NCI-H69 (cell line): ENCODE measurements around the gene RHOBTB1.
A peak's percentile ranks its signal among the peaks of the same experiment; 100 is the strongest.
"Not testable (repeated sequence)": the region's sequence is repeated elsewhere in the genome, so short reads cannot be mapped to it uniquely, and the experiment has no call there.

Experiments
- DNase-seq: peaks from one replicate; lab custom pipeline; 2025; lab: John Stamatoyannopoulos, UW

The RHOBTB1 gene, protein sequence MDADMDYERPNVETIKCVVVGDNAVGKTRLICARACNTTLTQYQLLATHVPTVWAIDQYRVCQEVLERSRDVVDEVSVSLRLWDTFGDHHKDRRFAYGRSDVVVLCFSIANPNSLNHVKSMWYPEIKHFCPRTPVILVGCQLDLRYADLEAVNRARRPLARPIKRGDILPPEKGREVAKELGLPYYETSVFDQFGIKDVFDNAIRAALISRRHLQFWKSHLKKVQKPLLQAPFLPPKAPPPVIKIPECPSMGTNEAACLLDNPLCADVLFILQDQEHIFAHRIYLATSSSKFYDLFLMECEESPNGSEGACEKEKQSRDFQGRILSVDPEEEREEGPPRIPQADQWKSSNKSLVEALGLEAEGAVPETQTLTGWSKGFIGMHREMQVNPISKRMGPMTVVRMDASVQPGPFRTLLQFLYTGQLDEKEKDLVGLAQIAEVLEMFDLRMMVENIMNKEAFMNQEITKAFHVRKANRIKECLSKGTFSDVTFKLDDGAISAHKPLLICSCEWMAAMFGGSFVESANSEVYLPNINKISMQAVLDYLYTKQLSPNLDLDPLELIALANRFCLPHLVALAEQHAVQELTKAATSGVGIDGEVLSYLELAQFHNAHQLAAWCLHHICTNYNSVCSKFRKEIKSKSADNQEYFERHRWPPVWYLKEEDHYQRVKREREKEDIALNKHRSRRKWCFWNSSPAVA

DNA sequence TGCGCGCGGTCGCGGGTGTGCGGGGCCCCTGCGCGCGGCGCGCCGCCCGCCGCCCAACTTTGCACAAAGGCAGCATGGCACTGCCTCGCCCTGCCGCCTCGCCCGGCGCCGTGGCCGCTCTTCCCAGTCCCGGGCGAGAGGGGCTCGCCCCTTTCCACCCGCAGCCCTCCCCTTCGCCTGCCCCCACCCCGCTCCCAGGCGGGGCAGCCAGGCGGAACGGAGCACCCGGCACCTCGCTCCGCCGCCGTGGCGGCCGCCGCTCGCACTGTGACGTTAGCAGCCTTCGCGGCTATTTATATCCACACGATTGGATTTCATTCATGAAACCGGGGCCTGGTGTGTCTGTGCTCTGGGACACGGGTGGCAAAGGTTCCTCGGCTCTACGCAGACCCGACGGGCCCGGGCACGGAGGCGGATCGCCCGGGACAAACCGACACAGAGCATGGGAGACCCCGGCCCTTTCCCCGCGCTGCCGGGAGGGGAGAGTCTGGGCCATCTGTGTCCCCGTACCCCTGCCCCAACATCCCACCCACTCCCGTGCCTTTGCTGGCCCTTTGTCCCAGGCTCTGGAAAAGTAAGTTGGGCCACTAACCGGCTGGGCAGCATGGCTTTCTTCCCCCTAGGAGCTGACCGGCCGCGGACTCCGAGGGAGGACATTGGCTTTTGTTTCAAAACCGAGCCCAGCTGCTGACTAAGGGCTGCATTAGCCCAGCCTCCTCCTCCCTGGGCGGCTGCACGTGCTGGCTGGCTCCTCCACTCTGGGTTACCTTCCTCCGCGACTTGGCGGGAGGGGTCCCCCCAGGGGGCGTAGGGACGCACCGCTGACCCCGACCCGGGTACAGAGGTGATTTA, at the start of gene RHOBTB1:
RHOBTB1 (minus strand) TSS at position 128 of the 852 bp plus-strand sequence. CDS start 32,643 bp downstream, outside the sequence.
- peak; percentile 86 for DNase-seq

DNA sequence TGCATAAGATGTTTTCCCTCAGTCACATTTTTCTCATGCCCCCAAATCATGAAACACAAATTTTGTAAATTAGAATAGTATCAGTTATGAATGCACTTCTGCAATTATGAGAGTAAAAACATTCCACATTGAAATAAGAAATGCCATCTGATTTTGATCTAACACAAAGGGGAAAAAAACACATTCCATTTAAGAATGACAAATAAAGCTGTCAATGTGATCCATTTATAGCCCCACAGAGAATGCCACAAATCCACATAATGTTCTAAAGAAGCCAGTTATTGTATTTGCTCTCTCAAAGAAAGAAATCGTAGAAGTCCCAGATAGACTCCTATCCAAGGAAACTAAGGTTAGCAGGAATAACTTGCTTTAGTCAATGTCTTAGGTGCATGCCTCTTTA, 48.7 kb upstream of the RHOBTB1 start:
- DNase-seq = no peak

DNA sequence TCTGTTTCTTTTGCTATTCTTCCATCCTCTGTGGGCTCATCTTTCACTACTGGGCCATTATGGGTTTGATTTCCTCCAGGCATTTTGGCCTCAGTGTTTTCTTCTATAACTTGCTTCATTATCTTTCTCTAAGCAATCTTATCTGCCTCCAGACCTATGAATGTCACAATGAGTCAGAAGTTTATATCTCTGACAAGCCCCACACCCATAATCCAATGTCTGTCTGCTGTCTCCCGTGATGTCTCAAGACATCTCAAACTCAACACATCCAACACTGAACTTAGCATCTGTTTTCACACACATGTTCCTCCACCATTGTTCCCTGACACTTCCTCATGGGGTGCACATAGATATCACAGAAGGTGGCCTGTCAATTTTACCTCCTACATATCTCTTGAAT, 46.7 kb upstream of the RHOBTB1 start:
- no peak for DNase-seq

DNA sequence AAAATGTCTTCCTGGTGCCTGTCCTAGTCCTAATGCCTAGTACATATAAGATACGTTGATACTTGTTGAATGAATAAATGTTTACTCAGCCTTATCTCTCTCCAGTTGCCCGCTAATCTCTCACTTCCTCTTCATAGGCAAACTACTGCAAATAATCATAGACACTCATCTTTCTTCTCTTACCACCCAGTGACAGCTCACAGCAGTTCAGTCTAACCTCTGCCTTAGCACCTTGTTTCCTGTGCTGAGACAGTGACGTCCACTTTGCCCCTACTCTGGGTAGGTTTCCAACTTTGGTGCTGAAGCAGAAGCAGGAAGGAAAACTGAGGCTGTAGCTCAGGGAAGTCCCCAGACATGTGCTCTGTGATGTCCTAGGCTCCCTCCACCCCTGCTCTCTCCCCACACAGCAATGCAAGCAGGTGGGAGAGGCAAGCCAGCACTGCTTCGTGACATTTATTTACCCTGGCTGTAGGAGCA, 45.5 kb upstream of the RHOBTB1 start:
- peak; percentile 8 for DNase-seq

DNA sequence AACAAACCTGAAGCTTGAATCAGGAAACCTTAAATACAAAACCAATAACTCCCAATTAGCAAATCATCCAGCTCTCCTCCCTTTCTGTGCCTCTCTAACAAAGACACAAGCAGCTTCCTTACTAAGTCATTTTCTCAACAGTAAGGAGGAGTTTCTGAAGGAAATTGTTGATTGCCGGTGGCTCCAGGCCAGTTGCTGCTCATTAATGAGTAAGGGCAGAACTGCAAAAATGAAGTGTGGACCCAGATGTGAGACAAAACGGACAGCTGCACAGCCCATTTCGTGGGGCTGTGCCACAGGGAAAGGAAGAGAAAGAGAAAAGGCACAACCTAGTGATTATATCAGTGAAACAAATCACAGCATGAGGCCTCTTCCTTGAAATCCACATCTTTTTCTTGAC, 42.8 kb upstream of the RHOBTB1 start:
- DNase-seq = peak; percentile 63

DNA sequence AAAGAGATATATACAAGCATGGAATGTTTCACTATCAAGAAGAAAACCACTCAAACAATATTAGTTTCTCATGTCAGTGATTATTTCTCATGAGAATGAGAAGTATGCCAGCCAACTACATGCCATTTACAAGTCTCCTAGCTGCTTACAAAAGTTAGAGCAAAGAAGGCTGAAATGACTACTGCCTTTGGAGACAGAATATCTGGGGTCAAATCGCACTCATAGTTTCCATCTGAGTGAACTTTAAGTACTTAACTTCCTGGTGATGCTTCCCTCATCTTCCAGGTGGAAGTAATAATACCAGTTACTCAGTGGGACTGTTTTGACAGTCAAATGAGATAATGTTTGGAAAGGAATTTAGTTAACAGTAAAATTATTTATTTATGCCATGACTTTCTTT, 42.0 kb upstream of the RHOBTB1 start:
- no peak for DNase-seq

DNA sequence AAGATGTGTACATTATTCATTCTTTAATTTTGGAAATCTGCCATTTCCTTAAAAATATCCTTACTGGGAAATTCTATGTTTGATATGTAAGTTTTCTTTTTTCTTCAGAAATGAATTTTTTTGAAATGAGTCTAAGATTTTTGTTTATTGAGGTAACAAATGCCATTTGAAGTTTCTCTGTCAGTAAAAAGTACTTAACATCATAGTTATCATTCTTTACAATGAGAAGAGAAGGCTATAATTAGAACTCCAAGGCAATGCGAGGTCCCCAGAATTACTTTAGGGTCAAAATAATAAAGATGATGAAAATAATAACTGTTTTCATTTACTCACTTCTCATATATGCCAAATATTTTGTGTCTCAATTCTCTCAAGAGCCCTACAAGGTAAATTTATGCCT, 37.0 kb upstream of the RHOBTB1 start:
- DNase-seq = peak; percentile 4

DNA sequence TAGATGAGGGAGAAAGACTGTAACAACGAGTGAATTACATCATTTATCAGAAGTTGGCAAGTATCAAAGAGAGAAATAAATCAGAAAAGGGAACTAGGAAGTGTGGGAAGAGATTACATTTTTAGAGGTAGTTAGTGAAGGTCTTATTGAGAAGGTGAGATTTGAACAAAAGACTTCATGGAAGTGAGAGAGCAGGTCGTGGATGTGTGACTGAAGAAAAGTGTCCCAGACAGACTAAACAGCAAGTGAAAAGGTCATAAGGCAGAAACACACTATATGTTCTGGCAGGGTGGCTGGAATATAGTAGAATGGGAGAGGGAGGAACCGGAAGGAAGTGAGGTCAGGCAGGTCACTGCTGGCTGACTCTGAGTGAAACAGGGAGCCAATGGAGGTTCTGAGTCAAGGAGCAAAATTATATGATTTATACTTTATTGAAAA, 35.7 kb upstream of the RHOBTB1 start:
- DNase-seq = no peak

DNA sequence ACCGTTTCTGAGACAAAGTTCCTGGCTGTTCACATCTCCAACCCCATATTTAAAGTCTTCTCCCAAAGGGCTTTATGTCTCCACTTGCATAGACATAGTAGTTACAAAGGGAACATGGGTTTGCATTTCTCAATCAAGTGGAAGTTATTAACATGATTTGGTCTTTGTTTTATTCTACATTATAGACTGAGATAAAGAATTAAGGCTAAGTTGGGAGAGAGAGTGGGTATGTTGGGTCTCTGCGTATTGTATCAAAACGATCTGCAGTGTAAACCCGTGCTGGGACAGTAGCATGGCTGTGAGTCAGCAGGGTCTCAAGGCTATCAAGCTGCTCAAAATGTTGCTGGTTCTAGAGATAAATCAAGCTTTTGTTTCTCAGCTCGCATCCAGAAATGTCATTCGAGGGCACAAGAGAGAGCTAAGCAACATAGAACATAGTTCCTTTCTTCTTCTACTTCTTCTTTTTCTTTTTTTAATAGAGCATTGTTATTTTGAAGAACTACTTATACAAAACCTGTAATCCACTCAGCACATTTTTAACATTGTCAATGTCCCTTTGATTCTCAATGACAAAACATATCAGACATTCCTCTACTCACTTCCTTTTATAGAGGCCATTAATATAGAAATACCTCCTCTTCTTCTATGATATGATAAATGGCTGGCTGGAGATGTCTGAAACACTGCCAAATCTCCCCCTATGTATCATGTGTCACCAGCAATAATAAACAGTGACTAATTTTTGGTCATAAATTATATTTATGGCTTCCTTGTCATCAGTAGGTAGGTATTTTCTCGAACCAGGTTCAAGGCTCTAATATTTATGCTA, 34.5 kb upstream of the RHOBTB1 start:
- peak; percentile 69 for DNase-seq

DNA sequence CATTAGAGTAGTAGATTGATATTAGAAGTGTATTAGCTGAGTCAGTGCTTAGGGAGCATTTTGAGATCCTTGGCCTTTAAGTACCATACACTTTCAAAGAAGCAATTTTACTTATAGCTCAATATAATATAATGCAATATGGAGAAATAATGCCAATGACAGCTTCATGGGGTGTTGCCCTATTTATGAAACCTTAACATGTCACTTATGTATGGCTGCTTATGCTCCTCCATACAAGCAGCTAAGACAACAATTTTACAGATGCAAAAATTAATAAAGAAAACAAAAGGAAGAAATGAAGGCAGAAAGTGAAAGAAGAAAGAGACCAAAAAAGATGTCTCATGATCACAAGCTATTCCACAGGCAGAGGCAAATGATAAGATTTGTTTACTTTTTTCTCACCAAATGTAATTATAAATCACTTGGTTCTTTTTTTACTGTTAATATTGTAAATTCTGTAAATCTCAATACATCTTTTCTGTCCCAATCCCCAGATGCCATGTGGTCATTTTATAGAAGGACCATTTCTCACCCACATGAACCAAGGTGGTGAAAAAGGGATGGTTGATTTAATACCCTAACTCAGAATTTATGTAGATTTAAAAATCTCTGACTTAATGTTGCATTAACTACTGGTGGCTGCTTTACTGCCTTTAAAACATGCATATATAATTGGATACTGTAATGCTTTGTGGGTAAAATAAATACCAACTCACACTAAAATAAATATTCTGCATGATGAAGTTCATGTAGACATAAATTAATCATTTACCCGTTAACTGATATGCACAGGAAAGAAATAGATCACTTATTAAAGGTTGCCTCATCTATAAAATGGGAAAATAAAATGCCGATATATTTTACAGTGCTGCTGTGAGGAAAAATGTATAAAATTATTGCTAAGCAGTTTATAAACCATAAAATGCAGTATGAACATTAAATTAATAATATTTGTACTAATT, 33.5 kb upstream of the RHOBTB1 start:
- DNase-seq = no peak

DNA sequence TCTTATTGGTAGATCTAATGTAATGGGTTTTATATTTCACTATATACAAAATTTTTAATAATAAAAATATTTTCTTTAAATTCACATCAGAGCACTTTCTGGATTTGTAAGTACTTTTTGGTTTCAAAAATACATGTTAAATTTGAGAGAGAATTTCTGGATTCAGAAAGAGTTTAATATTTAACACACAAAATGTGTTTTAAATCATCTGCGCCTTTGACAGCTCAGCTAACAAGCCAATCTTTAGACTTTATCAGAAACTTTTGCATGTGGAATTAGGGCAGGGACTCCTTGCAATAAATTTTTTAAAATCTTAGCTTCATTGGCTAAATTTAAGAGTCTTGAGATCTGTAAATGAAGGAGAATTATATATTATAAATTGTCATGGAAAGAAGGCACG, 32.7 kb upstream of the RHOBTB1 start:
- no peak for DNase-seq

DNA sequence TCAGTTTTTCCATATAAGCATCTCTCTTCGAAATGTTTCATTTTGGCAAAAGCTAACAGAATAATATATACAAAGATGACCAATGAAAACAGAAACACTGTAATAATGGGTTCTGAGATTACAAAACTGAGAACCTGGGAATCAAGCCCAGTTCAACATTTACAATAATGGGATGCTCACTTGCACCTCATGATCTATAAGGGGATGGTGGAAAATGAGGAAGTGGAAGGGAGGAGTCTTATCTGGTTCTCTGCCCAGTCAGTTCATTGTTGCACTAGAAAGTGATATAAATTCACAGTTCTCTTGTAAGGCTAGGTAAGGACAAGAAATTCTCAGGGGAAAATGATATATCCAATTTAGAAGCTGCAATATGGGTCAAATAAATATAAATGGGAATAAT, 31.7 kb upstream of the RHOBTB1 start:
- peak; percentile 6 for DNase-seq

DNA sequence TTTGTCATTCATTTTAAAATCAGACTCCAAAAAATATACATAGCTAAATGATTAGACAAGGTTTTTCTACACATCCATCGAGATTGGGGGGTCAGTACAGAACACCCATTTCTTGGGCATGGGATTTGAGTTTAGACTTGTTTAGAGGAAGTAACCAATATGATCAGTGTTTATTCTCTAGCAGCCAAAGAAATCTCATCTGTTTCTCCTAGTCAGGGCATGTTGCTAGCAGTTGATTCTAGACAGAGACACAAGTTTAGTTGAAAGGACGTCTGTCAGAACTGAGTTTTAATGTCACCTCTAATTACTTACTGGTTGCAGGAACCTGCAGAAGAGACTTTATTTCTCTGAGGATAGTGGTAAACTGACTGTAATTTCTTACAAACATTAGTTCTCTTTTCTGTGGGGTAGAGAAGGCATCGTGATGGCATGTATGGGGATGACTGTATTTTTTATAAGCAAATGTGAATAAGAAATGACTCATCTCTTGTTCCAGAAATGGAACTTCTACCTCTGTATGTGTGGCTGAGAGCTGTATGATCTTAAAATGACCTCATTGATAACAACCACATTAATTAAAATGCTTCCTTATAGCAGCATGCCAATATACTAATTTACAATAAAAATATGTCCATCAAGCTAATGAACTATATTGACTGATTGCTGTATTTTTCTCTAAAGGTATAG, 30.6 kb upstream of the RHOBTB1 start:
- no peak for DNase-seq

DNA sequence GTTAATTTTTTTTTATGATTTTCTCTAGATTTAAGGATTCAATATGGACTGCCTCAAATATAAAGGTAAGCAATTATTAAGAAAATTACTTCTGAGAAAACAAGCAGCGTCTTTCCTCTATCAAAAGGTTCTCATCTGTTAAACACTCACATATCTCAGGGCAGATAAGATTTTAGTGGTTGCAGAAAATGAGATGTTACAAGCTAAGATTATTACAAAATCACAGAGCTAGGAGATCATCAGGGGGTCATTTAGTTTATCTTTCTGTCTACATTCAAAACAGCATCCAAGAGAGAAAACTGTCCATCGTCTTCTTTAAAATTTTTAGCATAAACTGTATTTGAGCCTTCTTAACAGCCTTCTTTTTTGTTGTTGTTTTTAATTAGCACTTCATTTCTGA, 29.1 kb upstream of the RHOBTB1 start:
- no peak for DNase-seq

DNA sequence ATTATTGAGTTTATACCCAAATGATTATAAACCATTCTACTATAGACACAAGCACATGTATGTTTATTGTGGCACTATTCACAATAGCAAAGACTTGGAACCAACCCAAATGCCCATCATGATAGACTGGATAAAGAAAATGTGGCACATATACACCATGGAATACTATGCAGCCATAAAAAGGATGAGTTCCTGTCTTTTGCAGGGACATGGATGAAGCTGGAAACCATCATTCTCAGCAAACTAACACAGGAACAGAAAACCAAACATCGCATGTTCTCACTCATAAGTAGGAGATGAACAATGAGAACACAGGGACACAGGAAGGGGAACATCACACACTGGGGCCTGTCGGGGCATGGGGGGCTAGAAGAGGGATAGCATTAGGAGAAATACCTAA, 28.2 kb upstream of the RHOBTB1 start:
- DNase-seq = not testable (repeated sequence)

DNA sequence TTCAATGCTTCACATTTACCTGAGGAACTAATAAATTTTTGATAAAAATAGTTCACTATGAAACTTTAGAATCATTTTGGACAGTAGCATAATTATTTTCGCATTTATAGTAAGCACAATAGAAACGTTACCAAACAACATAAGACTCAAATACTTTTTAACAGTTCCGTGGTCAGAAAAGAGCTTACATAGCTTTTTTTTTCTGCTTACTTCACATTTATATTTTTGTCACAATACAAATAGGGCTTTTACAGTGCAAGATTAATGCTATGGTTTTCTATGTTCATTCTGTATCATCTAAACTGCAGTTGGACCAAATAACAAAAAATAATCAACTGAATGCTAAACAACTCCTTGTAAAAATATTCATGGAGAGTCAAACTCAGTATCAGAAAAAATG, 26.5 kb upstream of the RHOBTB1 start:
- DNase-seq = no peak

DNA sequence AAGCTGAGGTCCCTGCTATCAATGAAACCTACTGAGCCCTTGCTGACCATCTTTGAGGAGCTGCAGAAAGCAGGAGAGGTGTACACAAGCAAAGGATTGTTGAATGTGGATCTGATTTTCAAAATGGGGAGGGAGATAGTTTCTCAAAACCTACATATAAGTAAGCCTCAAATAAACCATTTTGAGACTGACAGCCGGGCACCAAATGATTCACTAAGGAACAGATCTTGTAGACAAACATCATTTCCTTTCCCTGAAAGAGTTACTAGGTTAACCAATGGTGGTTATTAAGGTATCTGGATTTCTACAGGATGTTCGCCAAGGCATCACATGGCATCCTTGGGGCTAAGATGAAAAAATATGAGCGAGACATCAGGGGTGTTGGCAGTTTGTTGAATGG, 24.5 kb upstream of the RHOBTB1 start:
- DNase-seq = no peak

DNA sequence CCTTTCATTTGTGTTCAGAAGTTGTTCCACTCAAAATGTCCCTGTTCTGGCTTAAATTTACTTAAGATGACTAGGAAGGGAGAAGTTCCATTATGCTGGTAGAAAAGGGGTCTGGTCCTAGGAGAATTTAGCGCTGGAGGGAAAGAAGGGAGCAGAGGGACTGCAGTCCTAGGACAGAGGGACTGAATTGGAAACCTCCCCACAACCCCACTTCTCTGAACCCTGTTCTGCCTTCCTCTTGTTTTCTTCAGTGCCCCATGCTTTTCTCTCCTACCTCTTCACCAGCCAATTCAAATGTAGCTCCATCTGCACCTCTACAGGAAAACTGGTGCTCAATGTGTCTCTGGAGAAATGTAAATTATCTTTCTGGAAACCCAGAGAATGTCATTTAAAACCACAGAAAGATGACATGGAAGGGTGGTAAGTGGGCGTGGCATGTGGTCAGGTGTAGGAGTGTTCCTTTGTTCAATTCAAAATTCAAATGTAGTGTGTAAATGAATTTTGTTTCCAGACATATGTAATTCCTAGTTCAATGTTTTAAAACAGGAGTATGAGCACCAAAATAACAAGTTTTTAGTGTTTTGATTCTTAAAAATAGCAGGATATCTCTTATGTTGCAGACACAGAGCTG, 24.0 kb upstream of the RHOBTB1 start:
- no peak for DNase-seq

DNA sequence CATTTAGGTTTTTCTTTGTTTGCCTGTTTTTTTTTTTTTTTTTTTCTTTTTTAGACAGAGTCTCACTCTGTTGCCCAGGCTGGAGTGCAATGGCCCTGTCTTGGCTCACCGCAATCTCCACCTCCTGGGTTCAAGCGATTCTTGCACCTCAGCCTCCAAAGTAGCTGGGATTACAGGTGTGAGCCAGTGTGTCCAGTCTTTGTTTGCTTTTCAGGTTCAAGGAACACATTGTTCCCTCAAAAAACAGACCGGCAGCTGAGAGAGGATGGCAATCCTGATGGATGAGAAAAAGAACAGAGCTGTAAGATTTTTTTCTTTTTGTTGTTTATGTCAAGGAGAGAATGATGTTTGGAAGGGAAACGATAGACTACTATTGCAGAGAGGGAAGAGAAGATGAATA, 23.3 kb upstream of the RHOBTB1 start:
- DNase-seq = peak; percentile 53
